Cardiac fibroblast (primary cell): ENCODE measurements around the gene KCNQ1.

Experiments
- DNase-seq, 2 donors: peaks; one replicate each; pipeline versions ENCODE4 v3.0.0 to v3.0.0-alpha.2; 2010; ENCODE audit warnings: low read depth in 2 of 2
- H3K4me3 ChIP-seq, 2 donors: replicated peaks in 1 of 2; 1 replicate in 1 of 2; 2 replicates in 1 of 2; pipeline ENCODE4 v1.5.1; 2011; ENCODE audit warnings: low read depth in 2 of 2, low read length in 2 of 2, mild to moderate bottlenecking in 2 of 2, moderate library complexity in 1 of 2
- CTCF ChIP-seq: IDR thresholded peaks from one replicate; pipeline ENCODE4 v1.5.1; 2011; ENCODE audit warnings: low read depth, mild to moderate bottlenecking, low read length, inconsistent platforms

Gene KCNQ1

GRCh38 chr11:2897048-2897447, 452.2 kb downstream of the KCNQ1 start:
- TF ChIP-seq CTCF: no peak
- no peak for DNase-seq
- H3K4me3 ChIP-seq: no peak overlapping the region

GRCh38 chr11:2898366-2899079, 453.7 kb downstream of the KCNQ1 start:
- TF ChIP-seq CTCF: no peak
- no peak overlapping the region for H3K4me3 ChIP-seq
- peak; percentile 93 to 94 for DNase-seq
